NCI-H2196 treated with DMSO at 0.1 percent for 48 hours (cell line): ENCODE measurements around the gene TRIM41.
"Not testable (repeated sequence)": the region's sequence is repeated elsewhere in the genome, so short reads cannot be mapped to it uniquely, and the experiment has no call there.

Source experiments
- DNase-seq: peaks from one replicate; lab custom pipeline; 2025; ENCODE audit not compliant: unreplicated experiment; lab: John Stamatoyannopoulos, UW

Gene TRIM41

DNA sequence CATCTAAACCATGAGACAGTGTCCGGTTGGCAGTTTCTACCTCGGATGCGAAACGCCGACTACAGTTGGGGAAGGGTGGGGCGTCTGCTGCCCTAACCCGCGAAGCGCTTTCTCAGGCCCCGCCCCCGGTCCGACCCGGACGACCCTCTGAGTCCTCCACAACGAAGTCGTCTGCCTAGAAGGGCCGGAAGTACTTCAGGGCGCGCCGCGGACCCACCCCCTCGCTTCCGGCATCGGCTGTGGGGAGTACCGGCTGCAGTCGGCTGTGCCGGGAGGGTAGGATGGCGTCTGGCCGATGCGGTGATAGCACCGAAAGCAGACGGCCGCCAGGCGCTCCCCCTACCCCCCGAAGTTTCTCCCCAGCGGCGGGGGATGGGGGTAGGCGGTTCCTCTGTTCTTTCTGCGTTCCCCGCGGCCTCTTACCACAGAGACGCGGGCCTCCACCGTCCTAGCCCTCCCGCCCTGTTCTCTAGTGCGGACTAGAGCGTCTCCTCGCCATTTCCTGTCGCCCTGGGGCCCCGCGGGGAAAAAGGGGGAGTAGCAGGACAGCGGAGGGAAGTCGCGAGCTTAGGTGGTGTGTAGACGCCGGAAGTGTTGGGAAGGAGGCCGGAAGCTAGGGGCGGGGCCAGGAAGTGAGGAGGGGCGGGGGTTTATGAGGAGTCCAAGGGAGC lies at the start of gene TRIM41:
Gene TRIM41 (plus strand): TSS at position 224 of the 671 bp plus-strand sequence. CDS start 719 bp downstream, outside the sequence.
- no peak for DNase-seq

DNA sequence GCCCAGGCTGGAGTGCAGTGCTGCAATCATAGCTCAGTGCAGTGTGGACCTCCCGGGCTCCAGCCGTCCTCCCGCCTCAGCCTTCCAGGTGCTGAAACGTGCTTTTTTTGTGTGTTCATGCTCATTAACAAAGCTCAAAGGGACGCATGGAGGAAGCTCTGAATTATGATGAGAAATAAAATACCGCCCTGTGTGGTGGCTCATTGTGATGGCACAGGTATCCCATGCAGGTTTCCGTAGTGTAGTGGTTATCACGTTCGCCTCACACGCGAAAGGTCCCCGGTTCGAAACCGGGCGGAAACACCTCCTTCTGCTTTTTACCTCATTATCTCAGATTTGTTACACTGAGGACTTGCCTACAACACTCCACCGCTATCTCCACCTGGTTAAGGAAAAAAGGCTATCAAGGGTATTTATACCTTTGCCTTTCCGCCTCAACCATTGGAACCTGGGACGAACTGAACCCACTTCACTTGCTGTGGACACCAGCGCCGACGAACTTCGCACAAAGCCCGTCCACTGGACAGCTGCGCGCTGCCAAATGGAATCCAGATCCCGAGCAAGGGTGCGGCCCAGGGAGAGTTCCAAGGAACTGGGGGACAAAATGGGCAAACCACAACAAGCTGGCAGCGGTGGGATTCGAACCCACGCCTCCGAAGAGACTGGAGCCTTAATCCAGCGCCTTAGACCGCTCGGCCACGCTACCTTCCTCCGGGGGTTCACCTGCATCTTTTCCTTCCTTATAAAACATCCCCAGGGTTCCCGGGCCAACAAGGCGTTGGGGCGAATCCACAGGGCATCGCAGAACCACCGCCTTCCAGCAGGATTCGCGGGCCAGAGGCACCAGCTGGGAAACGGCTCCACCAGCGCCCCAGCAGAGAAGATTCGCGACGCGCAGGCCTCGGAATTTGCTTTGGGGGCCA lies 49.4 kb upstream of the TRIM41 start:
- no peak for DNase-seq

DNA sequence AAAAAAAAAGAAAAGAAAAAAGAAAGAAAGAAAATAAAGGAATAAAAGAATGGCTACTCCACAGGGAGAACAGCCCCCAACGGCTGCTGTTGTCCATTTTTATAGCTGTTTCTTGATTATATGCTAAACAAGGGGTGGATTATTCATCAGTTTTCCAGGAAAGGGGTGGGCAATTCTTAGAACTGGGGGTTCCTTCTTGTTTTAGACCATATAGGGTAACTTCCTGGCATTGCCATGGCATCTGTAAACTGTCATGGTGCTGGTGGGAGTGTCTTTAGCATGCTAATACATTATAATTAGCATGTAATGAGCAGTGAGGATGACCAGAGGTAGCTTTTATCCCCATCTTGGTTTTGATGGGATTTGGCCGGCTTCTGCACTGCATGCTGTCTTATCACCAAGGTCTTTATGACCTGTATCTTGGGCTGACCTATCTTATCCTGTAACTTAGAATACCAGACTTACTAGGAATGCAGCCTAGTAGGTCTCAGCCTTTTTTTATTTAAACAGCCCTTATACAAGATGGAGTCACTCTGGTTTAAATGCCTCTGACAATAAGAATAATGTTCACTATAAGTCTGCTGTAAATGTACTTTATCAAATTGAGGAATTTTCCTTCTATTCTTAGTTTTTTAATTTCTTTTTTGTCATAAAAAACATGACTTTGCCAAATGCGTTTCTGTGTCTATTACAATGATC lies 46.7 kb upstream of the TRIM41 start:
- no peak for DNase-seq

DNA sequence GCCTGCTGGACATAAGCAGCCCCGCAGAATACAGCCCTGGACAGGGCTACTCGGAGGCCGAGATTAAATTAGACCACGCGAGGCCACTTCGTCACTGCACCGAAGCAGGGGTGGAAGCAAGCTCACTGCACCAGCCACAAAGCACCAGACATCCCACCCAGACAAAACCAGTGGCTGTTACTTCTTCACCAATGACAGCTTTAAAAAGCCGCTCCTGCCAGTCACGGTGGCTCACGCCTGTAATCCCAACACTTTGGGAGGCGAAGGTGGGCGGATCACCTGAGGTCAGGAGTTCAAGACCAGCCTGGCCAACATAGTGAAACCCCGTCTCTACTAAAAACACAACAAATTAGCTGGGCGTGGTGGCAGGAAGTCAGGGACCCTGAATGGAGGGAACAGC lies 45.5 kb upstream of the TRIM41 start:
- not testable (repeated sequence) for DNase-seq

DNA sequence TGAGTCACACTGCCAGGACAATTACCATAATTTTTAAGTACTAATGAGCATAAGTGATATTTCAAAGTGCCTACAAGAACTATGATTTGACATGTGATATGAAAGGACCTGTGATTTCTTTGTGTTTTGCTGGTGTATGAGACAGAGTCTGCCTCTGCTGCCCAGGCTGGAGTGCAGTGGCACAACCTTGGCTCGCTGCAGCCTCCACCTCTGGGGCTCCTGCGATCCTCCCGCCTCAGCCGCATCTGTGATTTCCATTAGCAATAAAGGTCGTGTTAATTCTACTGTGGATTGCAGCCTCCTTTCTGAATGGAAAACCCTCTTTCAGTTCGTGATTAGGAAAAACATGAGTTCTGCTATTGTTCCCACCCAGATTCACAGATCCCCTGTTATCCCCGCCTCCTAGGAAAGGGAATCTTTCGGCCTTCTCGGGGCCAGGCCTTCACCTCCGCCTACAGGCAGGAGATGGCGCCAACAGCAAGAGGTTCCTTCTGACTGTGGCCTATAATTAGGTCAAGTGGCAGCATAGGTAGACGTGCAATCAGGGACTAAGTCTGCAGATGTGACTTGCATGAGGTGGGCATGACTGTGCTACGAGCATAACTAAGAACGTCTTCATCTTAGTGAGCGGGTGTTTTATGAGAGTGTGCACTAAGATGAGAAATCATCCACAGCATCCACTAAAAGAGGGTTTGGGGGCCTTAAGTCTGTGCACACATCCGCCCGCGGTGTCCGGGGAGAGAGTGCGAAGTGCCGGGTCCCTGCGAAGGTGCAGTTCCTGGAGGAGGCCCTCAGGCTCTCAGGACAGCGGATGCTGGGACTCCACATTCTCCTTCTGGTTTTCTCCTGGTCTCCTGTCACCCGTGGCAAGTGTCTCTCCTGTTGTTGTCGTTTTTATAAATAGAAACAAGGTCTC lies 41.2 kb upstream of the TRIM41 start:
- DNase-seq: no peak

DNA sequence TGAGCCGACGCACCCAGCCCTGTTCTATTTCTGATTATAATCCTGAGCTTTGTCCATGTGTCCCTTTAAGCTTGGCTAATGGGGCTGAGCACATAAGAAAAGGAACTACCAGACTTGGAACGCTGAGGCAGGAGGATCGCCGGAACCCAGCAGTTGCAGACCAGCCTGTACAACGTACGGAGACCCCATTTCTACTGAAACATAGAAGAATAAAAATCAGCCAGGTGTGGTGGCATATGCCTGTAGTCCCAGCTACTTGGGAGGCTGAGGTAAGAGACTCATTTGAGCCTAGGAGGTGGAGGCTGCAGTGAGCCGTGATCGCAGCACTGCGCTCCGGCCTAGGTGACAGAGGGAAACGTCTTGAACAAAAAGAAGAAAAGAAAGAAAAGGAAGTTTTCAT lies 40.4 kb upstream of the TRIM41 start:
- DNase-seq: no peak

DNA sequence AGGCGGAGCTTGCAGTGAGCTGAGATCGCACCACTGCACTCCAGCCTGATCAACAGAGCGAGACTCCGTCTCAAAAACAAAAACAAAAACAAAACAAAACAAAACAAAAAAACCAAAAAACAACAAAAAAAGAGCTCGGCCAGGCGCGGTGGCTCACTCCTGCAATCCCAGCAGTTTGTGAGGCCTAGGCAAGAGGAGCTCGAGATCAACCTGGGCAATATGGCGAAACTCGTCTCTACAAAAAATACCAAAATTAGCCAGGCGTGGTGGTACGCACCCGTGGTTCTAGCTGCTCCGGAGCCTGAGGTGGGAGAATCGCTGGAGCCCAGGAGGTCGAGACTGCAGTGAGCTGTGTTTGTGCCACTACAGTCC lies 38.2 kb upstream of the TRIM41 start:
- no peak for DNase-seq

DNA sequence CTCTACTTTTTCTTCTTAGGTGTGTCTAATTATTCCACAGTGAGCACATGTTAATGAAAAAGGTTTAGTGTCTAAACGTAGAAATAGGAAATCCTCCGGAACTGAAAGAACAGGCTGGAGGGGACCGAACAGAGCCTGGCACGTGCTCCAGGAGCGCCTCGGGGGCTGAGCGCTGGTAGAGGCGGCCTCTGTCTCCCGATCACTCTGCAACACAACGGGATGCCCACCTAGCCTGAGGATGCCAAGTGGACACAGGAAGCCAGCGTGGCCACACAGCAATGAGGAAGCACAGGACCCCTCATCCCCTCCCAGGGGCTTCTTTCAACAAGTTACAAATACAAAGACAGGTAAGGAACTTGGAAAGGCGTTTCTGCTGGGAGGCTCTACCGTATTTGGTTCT lies 37.5 kb upstream of the TRIM41 start:
- DNase-seq: no peak

DNA sequence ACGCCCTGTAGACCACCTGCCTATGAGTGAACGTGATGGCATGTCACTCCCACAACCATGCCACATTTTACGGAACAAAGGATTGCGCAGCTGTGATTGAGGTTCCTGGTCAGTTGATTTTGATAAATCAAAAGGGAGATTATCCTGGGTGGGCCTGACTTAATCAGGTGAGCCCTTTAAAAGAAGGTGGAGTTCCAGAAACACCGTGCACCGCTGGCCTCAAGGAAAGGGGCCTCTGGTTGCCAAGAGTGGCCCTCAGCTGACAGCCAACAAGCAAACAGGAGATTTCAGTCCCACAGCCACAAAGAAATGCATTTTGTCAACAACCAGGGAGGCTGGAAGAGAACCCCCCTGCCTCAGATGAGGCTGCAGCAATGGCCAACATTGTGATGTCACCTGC lies 37.1 kb upstream of the TRIM41 start:
- no peak for DNase-seq

DNA sequence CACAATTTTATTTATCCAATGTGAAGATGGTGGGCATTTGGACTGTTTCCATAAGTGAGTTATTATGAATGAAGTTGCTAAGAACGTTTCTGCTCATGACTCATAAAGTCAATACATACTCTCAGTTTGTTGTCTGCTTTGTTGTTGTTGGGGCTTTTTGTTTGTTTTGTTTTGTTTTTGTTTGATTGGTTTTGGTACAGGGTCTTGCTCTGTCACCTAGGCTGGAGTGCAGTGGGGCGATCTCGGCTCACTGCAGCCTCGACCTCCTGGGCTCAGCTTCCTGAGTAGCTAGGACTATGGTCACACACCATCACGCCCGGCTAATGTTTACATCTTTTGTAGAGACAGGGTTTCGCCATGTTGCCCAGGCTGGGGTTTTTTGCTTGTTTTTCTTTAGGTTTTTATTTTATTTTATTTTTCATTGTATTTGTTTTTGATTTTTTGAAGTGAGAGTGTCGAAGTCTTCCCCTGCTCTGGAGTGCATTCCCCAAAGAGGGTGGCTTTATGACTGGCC lies 36.0 kb upstream of the TRIM41 start:
- no peak for DNase-seq

DNA sequence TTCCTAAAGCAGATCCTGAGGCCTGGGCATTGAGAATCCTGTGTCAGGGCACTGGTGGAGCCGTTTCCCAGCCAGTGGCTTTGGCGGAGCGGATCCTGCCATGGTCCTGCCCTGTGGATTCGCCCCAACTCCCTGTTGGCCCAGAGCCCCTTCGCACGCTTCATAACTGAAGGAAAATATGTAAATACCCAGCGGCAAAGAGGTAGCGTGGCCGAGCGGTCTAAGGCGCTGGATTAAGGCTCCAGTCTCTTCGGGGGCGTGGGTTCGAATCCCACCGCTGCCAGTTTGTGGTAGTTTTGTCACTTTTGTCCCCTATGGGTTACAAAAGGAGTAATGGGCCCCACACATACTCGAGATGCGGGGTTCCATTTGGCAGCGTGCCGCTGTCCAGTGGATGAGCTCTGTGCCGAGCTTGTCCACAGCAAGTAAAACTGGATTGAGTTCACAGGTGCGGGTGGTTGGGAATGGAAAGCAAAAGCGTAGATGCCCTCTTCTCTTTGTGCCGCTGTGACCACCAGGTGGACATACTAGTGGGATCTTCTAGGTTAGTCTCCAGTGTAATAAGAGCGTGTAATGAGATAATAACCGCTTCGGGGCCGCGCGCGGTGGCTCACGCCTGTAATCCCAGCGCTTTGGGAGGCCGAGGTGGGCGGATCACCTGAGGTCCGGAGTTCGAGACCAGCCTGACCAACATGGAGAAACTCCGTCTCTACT lies 35.4 kb upstream of the TRIM41 start:
- no peak for DNase-seq

DNA sequence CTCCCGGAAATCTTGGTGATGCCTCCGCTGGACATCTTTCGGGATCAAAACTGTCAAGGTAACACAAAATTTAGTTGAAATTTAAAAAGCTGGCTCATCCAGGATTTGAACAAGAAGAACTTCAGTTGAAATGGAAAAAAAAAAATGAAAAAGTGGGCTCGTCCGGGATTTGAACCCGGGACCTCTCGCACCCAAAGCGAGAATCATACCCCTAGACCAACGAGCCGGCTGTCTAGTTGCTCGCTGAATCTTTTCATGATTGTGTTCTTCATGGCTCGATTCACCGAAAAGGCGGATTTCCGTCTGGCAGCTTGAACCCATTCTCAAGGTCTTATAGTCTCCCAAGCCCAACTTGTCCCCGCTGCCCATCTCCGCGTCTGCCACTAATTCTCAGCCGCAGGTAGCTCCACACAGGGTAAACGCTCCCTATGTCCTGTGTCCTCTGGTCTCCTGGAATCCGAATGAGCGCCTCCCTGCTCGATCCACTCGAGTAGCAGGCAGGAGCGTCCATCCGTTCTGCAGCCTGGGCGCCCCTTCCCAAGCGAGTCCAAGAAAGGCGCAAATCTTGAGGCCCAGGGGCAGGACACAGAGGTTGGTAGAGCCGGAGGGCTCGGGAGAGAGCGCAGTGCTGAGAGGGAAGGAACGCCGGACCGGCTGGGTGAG lies 34.2 kb upstream of the TRIM41 start:
- DNase-seq: no peak

DNA sequence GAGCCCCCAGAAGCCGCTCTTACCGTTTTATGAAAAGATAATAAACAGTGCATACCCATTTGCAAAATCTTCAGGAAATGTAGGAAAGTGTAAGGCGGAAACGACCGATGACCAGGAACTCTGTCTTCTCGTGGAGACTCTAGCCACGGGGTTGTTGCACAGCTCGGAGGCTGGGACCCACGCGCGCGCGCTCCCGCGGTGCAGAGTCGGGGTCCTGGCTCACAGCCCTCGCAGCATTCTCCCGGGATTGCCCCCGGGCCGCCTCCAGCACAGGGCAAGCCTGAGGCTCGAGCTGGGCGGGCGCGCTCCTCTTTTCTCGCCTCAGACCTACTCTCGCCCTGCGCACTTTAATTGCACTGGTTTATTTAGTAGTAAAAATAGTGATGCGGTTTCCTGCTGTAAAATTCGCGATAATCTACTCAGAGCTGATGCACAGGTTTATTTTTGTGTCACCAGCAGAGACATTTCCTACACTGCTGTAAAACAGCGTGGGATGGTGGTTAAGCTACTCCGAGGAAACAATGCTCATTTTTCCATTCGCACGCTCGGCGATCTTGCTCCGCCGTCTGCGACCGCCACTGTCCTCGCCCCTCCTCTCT lies 33.6 kb upstream of the TRIM41 start:
- no peak for DNase-seq

DNA sequence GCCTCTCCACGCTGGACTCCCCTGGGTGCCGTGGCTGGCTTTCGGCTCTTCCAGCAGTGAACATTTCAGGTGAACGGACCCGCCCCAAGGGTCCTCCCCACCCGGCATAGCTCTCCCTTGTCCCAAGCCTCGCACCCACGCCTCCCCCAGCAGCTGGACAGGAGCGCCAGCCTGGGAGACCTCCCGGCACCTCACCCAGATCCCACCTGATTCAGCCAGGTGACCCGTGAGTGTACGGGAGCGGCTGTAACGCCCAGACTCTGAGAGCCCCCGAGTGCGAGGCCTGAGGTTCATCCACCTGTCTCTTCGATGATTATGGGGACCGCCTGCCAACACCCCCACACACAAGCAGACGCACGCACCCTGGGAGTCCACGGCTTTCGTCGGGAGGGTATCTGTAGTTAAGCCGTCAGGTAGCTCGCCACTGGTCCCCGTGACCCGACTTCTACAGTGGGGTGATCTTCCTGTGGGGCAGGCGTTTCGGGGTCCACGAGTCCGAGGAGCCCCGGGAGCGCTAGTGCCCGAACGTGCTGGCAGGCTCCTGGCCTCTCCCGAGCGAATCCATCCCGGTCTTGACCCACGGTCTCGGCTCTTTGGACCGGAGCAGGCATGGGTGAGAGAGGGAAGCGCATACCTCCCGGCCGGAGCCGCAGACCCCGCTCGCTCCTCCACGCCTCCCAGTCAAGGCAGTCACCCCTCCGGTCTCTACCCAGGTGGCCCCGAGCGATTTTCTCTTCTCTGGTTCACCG lies 32.9 kb upstream of the TRIM41 start:
- no peak for DNase-seq

DNA sequence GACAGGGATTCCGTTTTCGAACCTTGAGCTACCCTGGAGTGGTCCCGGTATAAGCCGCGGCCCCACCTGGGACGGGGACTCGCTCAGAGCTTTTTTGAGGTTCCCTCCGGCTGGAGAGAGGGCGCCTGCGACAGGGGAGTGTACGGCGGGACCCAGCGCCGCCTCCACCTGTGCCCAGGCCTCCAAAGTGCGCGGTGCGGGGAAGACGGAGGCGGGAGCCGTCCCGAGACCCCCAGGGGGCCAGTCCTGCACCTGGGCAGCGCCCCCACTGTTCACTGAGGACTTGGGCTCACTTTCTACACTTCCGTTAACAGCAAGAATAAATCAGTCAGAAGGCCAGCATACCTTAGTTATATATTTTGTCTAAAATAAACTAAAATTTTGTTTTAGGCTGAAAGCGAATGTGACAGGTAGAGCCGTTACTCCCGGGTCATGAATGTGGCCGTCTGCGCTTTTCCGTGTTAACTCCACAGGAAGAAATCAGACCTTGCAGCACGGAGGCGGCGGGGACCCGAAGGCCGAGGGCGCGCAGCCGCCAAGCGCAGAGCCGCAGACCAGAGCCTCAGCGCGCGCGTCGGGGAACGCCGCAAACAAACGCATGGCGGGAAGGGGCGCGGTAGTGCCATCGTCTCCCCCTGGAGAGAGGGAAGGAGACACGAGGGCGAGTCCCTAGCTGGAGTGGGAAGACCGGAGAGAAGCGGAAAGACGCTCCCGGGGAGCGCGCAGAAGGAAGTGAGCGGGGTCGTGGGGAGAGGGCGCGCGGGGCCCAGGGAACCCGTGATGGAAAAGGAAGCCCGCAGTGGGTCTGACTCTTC lies 32.2 kb upstream of the TRIM41 start:
- no peak for DNase-seq

DNA sequence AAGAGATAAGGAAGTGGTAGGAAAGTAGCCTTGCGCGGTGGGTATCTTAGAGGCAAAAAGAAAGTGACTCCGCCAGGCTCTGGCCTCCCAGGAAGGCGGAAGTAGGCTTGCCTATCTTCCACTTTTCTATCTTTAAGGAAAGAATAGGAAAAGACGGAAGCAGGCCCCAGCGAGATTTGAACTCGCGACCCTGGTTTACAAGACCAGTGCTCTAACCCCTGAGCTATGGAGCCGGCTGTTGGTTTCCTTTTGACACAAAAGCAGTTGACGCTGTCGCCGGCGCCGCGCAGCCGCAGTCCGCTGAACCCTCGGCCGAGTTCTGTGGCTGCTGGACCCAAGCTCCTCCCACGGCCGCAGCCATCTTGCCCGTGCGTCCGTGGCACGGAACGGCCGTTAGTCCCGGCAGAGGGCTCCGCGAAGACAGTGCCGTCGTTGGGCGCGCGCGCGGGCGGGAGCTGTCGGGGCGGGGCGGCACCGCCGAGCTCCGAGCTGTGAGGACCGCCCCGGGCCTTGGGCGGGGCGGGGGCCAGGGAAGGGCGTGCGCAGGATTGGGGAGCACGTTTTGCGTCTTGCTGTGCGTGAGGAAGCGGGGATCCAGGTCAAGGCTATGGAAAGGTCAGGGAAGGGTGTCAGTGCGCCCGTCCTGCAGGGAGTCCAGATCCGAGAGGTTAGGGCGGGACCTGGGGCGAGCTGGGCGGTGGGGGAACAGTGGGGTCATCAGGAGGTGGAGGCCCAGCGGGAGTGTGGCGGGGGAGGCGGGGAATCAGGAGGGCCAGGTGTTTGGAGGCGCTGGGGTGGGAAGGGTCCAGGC lies 31.4 kb upstream of the TRIM41 start:
- DNase-seq: no peak
